GM23338 (cell line): Measurements from ENCODE around the gene USP15. TPM values are rescaled to one million over a fixed set of nuclear protein-coding genes. Genes with fewer than 3 reads are reported as not detected.

Experiments used
- ATAC-seq: fragments of 200-7000 bp; cut with Tn5 transposase; 3 replicates; pipeline ENCODE4 v1.9.1; 2020
- DNase-seq: peaks from one replicate; pipeline ENCODE4 v3.0.0-alpha.2; 2015; ENCODE audit warnings: low spot score
- H2AFZ ChIP-seq: fragments of 200-600 bp; sonication (generic); 2 replicates; pipeline ENCODE4 v1.8.0; 2016; ENCODE audit warnings: antibody characterized with exemption, mild to moderate bottlenecking, moderate library complexity
- H3F3A ChIP-seq: fragments of 200-600 bp; sonication (generic); replicated peaks from 2 replicates; pipeline ENCODE4 v1.8.0; 2017; ENCODE audit warnings: antibody characterized with exemption, mixed run types, low read depth
- H3K27ac ChIP-seq: fragments of 200-600 bp; sonication (generic); 2 replicates; pipeline ENCODE4 v1.6.1; 2016; ENCODE audit warnings: low read depth
- H3K27me3 ChIP-seq: fragments of 200-600 bp; sonication (generic); 2 replicates; pipeline ENCODE4 v1.8.0; 2016; ENCODE audit warnings: mild to moderate bottlenecking, mixed run types, moderate library complexity; ENCODE audit not compliant: insufficient read depth
- H3K36me3 ChIP-seq: fragments of 200-600 bp; sonication (generic); 2 replicates; pipeline ENCODE4 v1.8.0; 2016; ENCODE audit warnings: mild to moderate bottlenecking; ENCODE audit not compliant: insufficient read depth
- H3K4me1 ChIP-seq: fragments of 200-600 bp; sonication (generic); 2 replicates; pipeline ENCODE4 v1.8.0; 2016; ENCODE audit warnings: mild to moderate bottlenecking, moderate library complexity; ENCODE audit not compliant: insufficient read depth
- H3K4me2 ChIP-seq: fragments of 200-600 bp; sonication (generic); 2 replicates; pipeline ENCODE4 v1.7.1; 2017; ENCODE audit warnings: mixed run types
- H3K4me3 ChIP-seq: fragments of 200-600 bp; sonication (generic); 2 replicates; pipeline ENCODE4 v1.6.1; 2016; ENCODE audit warnings: mixed run types
- H3K79me2 ChIP-seq: fragments of 200-600 bp; sonication (generic); replicated peaks from 2 replicates; pipeline ENCODE4 v1.8.0; 2017; ENCODE audit warnings: mild to moderate bottlenecking; ENCODE audit not compliant: insufficient read depth
- H3K9me2 ChIP-seq: fragments of 200-600 bp; sonication (generic); 2 replicates; pipeline ENCODE4 v1.8.0; 2017; ENCODE audit not compliant: insufficient read depth
- H4K20me1 ChIP-seq: fragments of 200-600 bp; sonication (generic); replicated peaks from 2 replicates; pipeline ENCODE4 v1.8.0; 2017; ENCODE audit warnings: mild to moderate bottlenecking; ENCODE audit not compliant: insufficient read depth
- H3K27ac Mint-ChIP-seq: 2 replicates; pipeline ENCODE4 v1.8.0; 2020; ENCODE audit warnings: inconsistent platforms, mild to moderate bottlenecking, moderate library complexity, mixed read lengths
- H3K27me3 Mint-ChIP-seq: 3 replicates; pipeline ENCODE4 v1.8.0; 2022; ENCODE audit warnings: low read depth, mild to moderate bottlenecking, moderate library complexity, mixed read lengths, inconsistent platforms; ENCODE audit not compliant: insufficient read depth, poor library complexity
- H3K36me3 Mint-ChIP-seq: 3 replicates; pipeline ENCODE4 v1.8.0; 2021; ENCODE audit warnings: low read depth, mild to moderate bottlenecking, inconsistent platforms, moderate library complexity, mixed read lengths
- H3K4me1 Mint-ChIP-seq: 3 replicates; pipeline ENCODE4 v1.8.0; 2020; ENCODE audit warnings: mild to moderate bottlenecking, inconsistent platforms, mixed read lengths
- H3K4me3 Mint-ChIP-seq: 3 replicates; pipeline ENCODE4 v1.8.0; 2021; ENCODE audit warnings: moderate library complexity, mild to moderate bottlenecking, inconsistent platforms, mixed read lengths
- H3K9me3 Mint-ChIP-seq: 3 replicates; pipeline ENCODE4 v1.8.0; 2020; ENCODE audit warnings: moderate library complexity, mild to moderate bottlenecking, inconsistent platforms, mixed read lengths
- CREB1 ChIP-seq: fragments of 250-450 bp; sonication (Bioruptor Pico); IDR thresholded peaks from 2 replicates; pipeline ENCODE4 v1.5.0; 2020; ENCODE audit warnings: low read depth, mild to moderate bottlenecking, moderate library complexity
- EZH2 ChIP-seq: fragments of 200-600 bp; sonication (generic); IDR thresholded peaks from one replicate; pipeline ENCODE4 v1.8.0; 2017; ENCODE audit warnings: antibody characterized with exemption, mild to moderate bottlenecking, low read depth; ENCODE audit not compliant: unreplicated experiment
- EZH2phosphoT487 ChIP-seq: fragments of 200-600 bp; sonication (generic); IDR thresholded peaks from one replicate; pipeline ENCODE4 v1.8.1; 2018; ENCODE audit warnings: antibody characterized with exemption; ENCODE audit not compliant: unreplicated experiment
- JUNB ChIP-seq: IDR thresholded peaks from one replicate; pipeline ENCODE4 v1.6.1; 2016; ENCODE audit warnings: antibody characterized with exemption; ENCODE audit not compliant: unreplicated experiment
- NANOG ChIP-seq: IDR thresholded peaks from 2 replicates; pipeline ENCODE4 v1.6.1; 2016; ENCODE audit warnings: antibody characterized with exemption, borderline replicate concordance
- POLR2AphosphoS5 ChIP-seq: IDR thresholded peaks from 2 replicates; pipeline ENCODE4 v1.6.1; 2016; ENCODE audit warnings: antibody characterized with exemption, low read depth
- STAT1 ChIP-seq: IDR thresholded peaks from one replicate; pipeline ENCODE4 v1.6.1; 2016; ENCODE audit warnings: antibody characterized with exemption; ENCODE audit not compliant: unreplicated experiment
- ZNF114 ChIP-seq: fragments of 250-450 bp; sonication (Bioruptor Pico); IDR thresholded peaks from 2 replicates; pipeline ENCODE4 v1.5.0; 2020; ENCODE audit warnings: mild to moderate bottlenecking, moderate library complexity
- ZNF331 ChIP-seq: fragments of 250-450 bp; sonication (Bioruptor Pico); IDR thresholded peaks from 2 replicates; pipeline ENCODE4 v1.5.0; 2020; ENCODE audit warnings: low read depth, mild to moderate bottlenecking, moderate library complexity
- polyA plus RNA-seq: library from polyadenylated mRNA; unstranded; fragments of >200 nt; fragmentation: Nextera tagmentation; extraction: Ambion mirVana; gene quantifications from 2 replicates; pipeline ENCODE4 v1.2.1, GENCODE V29; 2016
- total RNA-seq: library from RNA; depleted of rRNA; stranded (reverse); fragments of >200 nt; shearing (Covaris generic); gene quantifications from 2 replicates; pipeline ENCODE4 v1.2.3, GENCODE V29; 2014
- TF ChIP-seq, protein P1 (sequence below), 2 experiments: fragments of 200-600 bp in 1 of 2; sonication (generic) in 1 of 2; conservative IDR thresholded peaks; 2 replicates each; pipeline versions ENCODE4 v1.5.1 to v1.6.1; 2016 to 2017; ENCODE audit warnings: antibody characterized with exemption in 2 of 2, low read depth in 2 of 2, mild to moderate bottlenecking in 2 of 2, moderate library complexity in 1 of 2
- TF ChIP-seq, protein P2 (sequence below): IDR thresholded peaks from 2 replicates; pipeline ENCODE4 v1.6.1; 2016; ENCODE audit warnings: antibody characterized with exemption
- TF ChIP-seq, protein P3 (sequence below): fragments of 250-450 bp; sonication (Bioruptor Pico); IDR thresholded peaks from 2 replicates; pipeline ENCODE4 v1.5.0; 2020; ENCODE audit warnings: mild to moderate bottlenecking, moderate library complexity
- TF ChIP-seq, protein P4 (sequence below): IDR thresholded peaks from one replicate; pipeline ENCODE4 v1.6.1; 2018; ENCODE audit warnings: antibody characterized with exemption; ENCODE audit not compliant: unreplicated experiment

The USP15 gene
- total and polyA plus RNA-seq, 2 experiments from 2014 or later: 29.5 to 60.3 TPM

DNA sequence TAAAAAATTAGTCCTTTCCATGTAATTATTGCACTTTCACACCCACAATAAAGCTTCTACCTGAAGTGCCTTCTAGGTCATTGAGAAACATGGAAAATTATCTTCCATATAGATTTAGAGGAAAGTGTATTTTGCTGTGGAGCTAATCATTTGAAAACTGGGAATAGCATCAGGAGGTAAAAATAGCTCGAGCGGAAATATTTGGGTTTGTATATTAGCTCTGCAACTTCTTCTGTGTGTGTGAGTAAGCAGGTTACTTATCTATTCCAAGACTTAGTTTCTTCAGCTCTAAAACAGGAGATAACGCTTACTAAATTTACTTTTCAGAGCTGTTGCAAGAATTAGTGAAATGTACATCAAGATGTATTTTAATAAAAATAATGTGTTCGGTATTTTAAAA is 111.5 kb downstream of the USP15 start:
- H3F3A ChIP-seq: no peaks in the 10 kb centered on the region
- Mint-ChIP-seq H3K27ac (no peak overlapping the region), H3K36me3 (no peaks in the 10 kb centered on the region), H3K9me3 (no peaks in the 10 kb centered on the region; the same call in 2 of the 3 replicates), H3K4me3 (no peak overlapping the region), H3K27me3 (no peaks in the 10 kb centered on the region), H3K4me1 (no peaks in the 10 kb centered on the region)
- H3K27me3 ChIP-seq: no peaks in the 10 kb centered on the region
- ATAC-seq (no peak), DNase-seq (no peak)
- H3K4me2 ChIP-seq: no peak overlapping the region
- H3K4me1 ChIP-seq: no peaks in the 10 kb centered on the region
- 0 out of 2 replicates have a peak, but pooled peaks cover 4% of the 10 kb centered on the region for H3K79me2 ChIP-seq
- no peaks in the 10 kb centered on the region for H4K20me1 ChIP-seq
- H3K4me3 ChIP-seq: no peak overlapping the region
- TF ChIP-seq EZH2phosphoT487 (no peak), CREB1 (CRISPR knock-in tag) (no peak), STAT1 (no peak), EZH2 (no peak), JUNB (no peak), ZNF331 (CRISPR knock-in tag) (no peak), ZNF114 (CRISPR knock-in tag) (no peak), NANOG (no peak), POLR2AphosphoS5 (no peak)
- TF ChIP-seq, protein P1, sequence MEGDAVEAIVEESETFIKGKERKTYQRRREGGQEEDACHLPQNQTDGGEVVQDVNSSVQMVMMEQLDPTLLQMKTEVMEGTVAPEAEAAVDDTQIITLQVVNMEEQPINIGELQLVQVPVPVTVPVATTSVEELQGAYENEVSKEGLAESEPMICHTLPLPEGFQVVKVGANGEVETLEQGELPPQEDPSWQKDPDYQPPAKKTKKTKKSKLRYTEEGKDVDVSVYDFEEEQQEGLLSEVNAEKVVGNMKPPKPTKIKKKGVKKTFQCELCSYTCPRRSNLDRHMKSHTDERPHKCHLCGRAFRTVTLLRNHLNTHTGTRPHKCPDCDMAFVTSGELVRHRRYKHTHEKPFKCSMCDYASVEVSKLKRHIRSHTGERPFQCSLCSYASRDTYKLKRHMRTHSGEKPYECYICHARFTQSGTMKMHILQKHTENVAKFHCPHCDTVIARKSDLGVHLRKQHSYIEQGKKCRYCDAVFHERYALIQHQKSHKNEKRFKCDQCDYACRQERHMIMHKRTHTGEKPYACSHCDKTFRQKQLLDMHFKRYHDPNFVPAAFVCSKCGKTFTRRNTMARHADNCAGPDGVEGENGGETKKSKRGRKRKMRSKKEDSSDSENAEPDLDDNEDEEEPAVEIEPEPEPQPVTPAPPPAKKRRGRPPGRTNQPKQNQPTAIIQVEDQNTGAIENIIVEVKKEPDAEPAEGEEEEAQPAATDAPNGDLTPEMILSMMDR (conservative IDR thresholded peaks at IDR 0.05; ENCODE audit: low read depth in 2 of 2): no peak
- TF ChIP-seq, protein P2, sequence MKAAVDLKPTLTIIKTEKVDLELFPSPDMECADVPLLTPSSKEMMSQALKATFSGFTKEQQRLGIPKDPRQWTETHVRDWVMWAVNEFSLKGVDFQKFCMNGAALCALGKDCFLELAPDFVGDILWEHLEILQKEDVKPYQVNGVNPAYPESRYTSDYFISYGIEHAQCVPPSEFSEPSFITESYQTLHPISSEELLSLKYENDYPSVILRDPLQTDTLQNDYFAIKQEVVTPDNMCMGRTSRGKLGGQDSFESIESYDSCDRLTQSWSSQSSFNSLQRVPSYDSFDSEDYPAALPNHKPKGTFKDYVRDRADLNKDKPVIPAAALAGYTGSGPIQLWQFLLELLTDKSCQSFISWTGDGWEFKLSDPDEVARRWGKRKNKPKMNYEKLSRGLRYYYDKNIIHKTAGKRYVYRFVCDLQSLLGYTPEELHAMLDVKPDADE: no peak
- TF ChIP-seq, protein P3, sequence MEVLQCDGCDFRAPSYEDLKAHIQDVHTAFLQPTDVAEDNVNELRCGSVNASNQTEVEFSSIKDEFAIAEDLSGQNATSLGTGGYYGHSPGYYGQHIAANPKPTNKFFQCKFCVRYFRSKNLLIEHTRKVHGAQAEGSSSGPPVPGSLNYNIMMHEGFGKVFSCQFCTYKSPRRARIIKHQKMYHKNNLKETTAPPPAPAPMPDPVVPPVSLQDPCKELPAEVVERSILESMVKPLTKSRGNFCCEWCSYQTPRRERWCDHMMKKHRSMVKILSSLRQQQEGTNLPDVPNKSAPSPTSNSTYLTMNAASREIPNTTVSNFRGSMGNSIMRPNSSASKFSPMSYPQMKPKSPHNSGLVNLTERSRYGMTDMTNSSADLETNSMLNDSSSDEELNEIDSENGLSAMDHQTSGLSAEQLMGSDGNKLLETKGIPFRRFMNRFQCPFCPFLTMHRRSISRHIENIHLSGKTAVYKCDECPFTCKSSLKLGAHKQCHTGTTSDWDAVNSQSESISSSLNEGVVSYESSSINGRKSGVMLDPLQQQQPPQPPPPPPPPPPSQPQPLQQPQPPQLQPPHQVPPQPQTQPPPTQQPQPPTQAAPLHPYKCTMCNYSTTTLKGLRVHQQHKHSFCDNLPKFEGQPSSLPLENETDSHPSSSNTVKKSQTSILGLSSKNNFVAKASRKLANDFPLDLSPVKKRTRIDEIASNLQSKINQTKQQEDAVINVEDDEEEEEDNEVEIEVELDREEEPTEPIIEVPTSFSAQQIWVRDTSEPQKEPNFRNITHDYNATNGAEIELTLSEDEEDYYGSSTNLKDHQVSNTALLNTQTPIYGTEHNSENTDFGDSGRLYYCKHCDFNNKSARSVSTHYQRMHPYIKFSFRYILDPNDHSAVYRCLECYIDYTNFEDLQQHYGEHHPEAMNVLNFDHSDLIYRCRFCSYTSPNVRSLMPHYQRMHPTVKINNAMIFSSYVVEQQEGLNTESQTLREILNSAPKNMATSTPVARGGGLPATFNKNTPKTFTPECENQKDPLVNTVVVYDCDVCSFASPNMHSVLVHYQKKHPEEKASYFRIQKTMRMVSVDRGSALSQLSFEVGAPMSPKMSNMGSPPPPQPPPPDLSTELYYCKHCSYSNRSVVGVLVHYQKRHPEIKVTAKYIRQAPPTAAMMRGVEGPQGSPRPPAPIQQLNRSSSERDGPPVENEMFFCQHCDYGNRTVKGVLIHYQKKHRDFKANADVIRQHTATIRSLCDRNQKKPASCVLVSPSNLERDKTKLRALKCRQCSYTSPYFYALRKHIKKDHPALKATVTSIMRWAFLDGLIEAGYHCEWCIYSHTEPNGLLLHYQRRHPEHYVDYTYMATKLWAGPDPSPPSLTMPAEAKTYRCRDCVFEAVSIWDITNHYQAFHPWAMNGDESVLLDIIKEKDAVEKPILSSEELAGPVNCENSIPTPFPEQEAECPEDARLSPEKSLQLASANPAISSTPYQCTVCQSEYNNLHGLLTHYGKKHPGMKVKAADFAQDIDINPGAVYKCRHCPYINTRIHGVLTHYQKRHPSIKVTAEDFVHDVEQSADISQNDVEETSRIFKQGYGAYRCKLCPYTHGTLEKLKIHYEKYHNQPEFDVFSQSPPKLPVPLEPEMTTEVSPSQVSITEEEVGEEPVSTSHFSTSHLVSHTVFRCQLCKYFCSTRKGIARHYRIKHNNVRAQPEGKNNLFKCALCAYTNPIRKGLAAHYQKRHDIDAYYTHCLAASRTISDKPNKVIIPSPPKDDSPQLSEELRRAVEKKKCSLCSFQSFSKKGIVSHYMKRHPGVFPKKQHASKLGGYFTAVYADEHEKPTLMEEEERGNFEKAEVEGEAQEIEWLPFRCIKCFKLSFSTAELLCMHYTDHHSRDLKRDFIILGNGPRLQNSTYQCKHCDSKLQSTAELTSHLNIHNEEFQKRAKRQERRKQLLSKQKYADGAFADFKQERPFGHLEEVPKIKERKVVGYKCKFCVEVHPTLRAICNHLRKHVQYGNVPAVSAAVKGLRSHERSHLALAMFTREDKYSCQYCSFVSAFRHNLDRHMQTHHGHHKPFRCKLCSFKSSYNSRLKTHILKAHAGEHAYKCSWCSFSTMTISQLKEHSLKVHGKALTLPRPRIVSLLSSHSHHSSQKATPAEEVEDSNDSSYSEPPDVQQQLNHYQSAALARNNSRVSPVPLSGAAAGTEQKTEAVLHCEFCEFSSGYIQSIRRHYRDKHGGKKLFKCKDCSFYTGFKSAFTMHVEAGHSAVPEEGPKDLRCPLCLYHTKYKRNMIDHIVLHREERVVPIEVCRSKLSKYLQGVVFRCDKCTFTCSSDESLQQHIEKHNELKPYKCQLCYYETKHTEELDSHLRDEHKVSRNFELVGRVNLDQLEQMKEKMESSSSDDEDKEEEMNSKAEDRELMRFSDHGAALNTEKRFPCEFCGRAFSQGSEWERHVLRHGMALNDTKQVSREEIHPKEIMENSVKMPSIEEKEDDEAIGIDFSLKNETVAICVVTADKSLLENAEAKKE: no peak
- TF ChIP-seq, protein P4, sequence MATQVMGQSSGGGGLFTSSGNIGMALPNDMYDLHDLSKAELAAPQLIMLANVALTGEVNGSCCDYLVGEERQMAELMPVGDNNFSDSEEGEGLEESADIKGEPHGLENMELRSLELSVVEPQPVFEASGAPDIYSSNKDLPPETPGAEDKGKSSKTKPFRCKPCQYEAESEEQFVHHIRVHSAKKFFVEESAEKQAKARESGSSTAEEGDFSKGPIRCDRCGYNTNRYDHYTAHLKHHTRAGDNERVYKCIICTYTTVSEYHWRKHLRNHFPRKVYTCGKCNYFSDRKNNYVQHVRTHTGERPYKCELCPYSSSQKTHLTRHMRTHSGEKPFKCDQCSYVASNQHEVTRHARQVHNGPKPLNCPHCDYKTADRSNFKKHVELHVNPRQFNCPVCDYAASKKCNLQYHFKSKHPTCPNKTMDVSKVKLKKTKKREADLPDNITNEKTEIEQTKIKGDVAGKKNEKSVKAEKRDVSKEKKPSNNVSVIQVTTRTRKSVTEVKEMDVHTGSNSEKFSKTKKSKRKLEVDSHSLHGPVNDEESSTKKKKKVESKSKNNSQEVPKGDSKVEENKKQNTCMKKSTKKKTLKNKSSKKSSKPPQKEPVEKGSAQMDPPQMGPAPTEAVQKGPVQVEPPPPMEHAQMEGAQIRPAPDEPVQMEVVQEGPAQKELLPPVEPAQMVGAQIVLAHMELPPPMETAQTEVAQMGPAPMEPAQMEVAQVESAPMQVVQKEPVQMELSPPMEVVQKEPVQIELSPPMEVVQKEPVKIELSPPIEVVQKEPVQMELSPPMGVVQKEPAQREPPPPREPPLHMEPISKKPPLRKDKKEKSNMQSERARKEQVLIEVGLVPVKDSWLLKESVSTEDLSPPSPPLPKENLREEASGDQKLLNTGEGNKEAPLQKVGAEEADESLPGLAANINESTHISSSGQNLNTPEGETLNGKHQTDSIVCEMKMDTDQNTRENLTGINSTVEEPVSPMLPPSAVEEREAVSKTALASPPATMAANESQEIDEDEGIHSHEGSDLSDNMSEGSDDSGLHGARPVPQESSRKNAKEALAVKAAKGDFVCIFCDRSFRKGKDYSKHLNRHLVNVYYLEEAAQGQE: no peak
- no peaks in the 10 kb centered on the region for H3K9me2 ChIP-seq
- no peak overlapping the region for H3K27ac ChIP-seq
- no peak overlapping the region for H2AFZ ChIP-seq
- no peaks in the 10 kb centered on the region for H3K36me3 ChIP-seq
